Measurements from ENCODE around the gene TRERF1. TPM values are rescaled to one million over a fixed set of nuclear protein-coding genes. Genes with fewer than 3 reads are reported as not detected.

The TRERF1 gene
- total RNA-seq, 1 donor from 2014 or later: 47.9 TPM

DNA sequence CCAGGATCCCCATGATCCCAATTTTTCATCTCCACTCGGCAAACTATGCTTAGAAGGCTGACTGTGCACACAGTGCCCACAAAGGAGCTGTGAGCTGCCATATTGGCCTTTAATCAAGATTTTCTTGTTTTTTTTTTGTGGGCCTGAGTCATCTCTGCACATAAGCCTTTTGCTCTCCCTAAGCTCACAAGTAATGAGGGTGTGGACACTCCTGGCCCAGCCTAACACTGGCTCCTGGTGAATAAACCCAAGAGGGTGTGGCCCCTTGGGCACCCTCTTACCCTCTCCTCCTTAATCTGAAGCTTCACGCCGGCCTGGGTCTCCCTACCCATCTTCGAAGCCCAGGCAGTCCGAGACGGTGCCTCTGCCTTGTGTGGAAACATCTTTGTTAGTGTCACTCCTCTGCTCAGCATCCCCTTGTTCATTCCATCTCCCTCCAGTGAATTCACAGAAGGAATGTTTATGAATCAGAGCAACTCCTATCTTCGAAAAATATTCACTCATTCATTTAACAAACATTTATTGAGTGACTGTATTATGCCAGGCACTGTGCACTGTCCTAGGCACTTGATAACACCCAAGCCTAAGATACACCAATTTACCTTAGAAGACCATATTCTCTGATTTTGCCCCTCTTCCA lies 211.9 kb downstream of the TRERF1 start:
- no peaks in the 10 kb centered on the region for H3K9me3 Mint-ChIP-seq
- peaks cover 6% of the 10 kb centered on the region for H3K4me1 Mint-ChIP-seq (ENCODE audit: low read depth)
- no peaks in the 10 kb centered on the region for H3K27me3 Mint-ChIP-seq (ENCODE audit: insufficient read depth)
- no peak for DNase-seq (ENCODE audit: low spot score)
- intact Hi-C loops (cut with micrococcal nuclease): no loop called here
- peaks cover 45% of the 10 kb centered on the region for H3K36me3 Mint-ChIP-seq (ENCODE audit: low read depth)
- no peak overlapping the region for H3K4me3 Mint-ChIP-seq
- H3K27ac Mint-ChIP-seq: peak overlapping the region; percentile 75

DNA sequence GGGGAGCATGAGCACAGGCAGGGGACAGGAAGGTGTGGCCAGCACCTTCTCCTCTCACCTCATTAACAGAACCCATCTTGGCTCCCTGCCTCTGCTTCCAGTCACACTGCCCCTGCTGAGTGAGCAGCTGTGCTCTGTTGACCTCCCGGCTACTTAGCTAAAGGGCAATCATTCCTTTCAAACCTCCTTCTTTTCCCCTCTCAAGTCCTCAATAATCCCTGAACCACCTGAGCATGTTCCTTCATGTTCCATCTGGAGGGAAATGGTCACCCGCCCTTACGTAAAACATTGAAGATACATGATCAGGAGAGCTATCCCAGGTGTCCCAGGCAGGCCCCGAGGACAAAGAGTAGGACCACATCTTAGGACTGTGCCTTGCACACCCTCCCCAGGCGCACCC lies 212.4 kb downstream of the TRERF1 start:
- no peak for DNase-seq (ENCODE audit: low spot score)
- H3K36me3 Mint-ChIP-seq (ENCODE audit: low read depth): peaks cover 40% of the 10 kb centered on the region
- no peaks in the 10 kb centered on the region for H3K27me3 Mint-ChIP-seq (ENCODE audit: insufficient read depth)
- no peak overlapping the region for H3K4me3 Mint-ChIP-seq
- peaks cover 6% of the 10 kb centered on the region for H3K4me1 Mint-ChIP-seq (ENCODE audit: low read depth)
- H3K9me3 Mint-ChIP-seq: no peaks in the 10 kb centered on the region
- peak overlapping the region; percentile 75 for H3K27ac Mint-ChIP-seq
- intact Hi-C loops (cut with micrococcal nuclease): no loop called here

DNA sequence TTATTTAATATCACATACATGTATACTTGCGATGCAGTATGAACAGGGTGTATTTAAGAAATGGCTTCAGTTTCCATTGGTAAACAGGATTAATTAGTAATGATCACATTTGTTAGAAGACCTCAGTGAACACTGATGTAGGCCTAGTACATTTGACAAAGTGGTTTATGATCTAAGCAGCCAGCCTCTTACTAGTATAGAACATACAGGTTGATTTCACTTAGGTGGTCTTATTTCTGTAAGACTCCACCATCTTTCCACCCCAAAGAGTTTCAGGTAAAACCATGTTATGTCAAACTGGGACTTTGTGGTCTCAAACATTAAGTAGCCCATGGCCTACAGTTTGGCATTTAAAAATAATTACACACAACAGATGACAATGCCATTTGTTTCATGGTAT lies 213.9 kb downstream of the TRERF1 start:
- no peak for DNase-seq (ENCODE audit: low spot score)
- no peak overlapping the region for H3K27ac Mint-ChIP-seq
- H3K36me3 Mint-ChIP-seq (ENCODE audit: low read depth): peaks cover 45% of the 10 kb centered on the region
- no peaks in the 10 kb centered on the region for H3K27me3 Mint-ChIP-seq (ENCODE audit: insufficient read depth)
- peaks cover 6% of the 10 kb centered on the region for H3K4me1 Mint-ChIP-seq (ENCODE audit: low read depth)
- intact Hi-C loops (cut with micrococcal nuclease): no loop called here
- H3K9me3 Mint-ChIP-seq: no peaks in the 10 kb centered on the region
- H3K4me3 Mint-ChIP-seq: no peak overlapping the region

DNA sequence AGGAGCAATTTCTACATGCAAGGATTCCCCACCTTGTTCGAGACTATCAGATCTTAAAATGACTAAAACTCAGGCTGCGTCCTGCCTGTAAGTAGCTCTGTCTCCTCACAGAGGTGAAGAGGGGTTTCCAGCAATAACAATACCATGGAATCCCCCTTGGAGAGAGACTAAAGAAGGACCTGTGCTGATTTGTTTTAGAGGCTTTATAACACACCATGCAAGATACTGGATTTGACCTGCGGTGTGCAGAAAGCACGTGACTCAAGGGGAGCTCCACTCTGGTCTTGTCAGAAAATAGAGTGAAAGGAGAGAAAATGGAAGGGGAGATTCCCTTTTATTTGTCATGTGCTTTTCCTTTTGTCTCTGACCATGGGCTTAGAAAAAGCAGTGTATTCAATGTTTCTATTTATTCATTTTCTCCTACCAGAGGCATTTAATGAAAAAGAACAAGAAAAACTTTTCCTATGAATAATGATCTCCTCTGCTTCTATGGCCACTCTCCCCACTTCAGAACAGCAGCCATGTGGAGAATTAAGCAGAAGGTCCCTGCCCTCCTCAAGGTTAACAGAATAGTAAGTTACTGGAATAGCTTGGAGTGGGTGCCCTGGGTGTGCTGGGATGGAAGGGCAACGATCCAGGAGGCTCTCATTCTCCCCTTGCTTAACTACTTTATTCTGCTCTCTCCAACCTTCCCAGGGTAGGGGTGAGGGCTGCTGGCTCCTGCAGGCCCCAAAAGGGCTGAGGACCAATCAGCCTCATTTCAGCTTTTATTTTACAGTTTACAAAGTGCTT lies 214.8 kb downstream of the TRERF1 start:
- Mint-ChIP-seq H3K4me3 (no peak overlapping the region), H3K27ac (peak overlapping the region; percentile 52), H3K9me3 (no peaks in the 10 kb centered on the region), H3K4me1 (ENCODE audit: low read depth) (peaks cover 6% of the 10 kb centered on the region), H3K36me3 (ENCODE audit: low read depth) (peaks cover 49% of the 10 kb centered on the region), H3K27me3 (ENCODE audit: insufficient read depth) (no peaks in the 10 kb centered on the region)
- intact Hi-C loops (cut with micrococcal nuclease): no loop called here
- no peak for DNase-seq (ENCODE audit: low spot score)

DNA sequence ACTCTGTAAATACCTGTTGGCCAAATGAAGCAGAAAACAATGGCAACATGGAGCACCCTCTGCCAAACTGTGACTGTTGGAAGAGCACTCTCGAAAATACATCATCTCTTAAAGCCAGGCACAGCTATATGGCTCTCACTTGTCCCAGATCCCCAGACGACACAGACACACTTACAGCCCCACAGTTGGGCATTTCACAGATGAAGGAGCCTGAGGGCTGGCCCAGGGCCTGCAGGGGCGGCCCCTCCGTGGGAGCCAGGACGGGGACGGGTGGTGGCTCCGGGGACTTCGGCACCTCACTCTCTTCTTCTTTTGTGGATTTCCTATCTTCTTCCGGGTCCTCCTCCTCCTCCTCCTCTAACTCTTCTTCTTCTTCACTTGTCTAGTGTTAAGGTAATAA lies 215.7 kb downstream of the TRERF1 start:
- Mint-ChIP-seq H3K27ac (no peak overlapping the region), H3K27me3 (ENCODE audit: insufficient read depth) (no peaks in the 10 kb centered on the region), H3K36me3 (ENCODE audit: low read depth) (peaks cover 49% of the 10 kb centered on the region), H3K4me3 (no peak overlapping the region), H3K4me1 (ENCODE audit: low read depth) (peaks cover 6% of the 10 kb centered on the region), H3K9me3 (no peaks in the 10 kb centered on the region)
- DNase-seq (ENCODE audit: low spot score): no peak
- intact Hi-C loops (cut with micrococcal nuclease): no loop called here

DNA sequence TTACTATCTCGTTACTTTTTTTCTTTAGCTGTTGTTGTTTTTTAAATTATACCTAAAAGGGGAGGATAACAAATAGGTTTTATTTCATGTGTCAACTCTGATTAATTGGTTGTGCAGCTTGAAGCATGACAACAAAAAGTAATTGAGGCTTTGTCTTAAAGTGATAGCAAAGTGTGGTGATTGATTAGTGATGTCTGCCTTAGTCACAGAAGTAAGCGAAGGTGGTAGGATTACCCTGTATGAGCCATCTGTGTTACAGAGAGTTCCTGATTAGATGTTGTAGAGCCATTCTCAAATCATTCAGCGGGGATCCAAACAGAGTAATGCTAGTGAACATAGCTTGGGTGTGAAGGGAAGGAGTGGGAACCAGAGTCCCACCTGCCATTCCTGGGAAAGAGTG lies 219.7 kb downstream of the TRERF1 start:
- intact Hi-C loops (cut with micrococcal nuclease): no loop called here
- Mint-ChIP-seq H3K36me3 (ENCODE audit: low read depth) (peaks cover 41% of the 10 kb centered on the region), H3K4me1 (ENCODE audit: low read depth) (peaks cover 6% of the 10 kb centered on the region), H3K27ac (peak overlapping the region; percentile 7), H3K9me3 (no peaks in the 10 kb centered on the region), H3K27me3 (ENCODE audit: insufficient read depth) (no peaks in the 10 kb centered on the region), H3K4me3 (no peak overlapping the region)
- no peak for DNase-seq (ENCODE audit: low spot score)

DNA sequence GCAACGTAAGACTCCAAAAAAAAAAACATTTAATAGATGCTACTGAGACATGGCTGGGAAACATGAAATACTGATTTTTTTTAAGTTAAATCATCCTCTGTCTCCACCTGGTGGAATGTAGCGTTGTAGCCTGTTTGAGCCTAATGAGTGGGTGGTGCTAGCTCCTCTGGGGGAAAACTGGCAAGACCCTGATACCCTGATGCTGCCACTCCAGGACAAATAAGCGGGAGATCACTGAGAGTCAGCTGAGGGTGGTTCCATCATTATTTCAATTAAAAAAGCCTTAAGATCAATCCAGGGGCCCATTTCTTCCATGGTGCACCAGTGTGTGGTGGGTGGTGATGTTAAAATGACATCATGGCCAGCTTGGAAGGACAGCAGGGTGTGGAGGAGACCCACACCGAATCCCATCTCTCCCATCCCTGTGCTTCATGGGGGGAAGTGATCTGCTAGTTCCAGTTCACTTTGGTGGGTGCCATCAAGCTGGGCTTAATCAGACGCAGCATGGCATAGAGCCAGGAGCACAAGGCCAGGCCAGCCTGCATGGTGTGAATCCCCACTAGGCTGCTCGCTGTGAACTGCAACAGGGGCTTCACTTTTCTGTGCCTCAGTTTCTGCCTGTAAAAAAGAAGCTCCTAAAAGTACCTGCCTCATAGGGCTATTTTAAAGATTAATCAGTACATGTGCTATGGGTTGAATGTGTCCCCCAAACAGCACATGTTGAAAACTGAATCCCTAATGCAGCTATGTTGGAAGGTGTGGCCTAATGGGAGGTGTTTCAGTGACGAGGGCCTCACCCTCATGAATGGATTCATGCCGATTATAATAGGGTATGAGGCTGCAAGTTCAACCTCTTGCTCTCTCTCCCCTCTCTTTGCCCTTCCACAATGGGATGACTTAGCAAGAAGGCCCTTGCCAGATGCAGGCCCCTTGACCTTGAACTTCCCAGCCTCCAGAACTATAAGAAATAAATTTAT lies 221.1 kb downstream of the TRERF1 start:
- no peaks in the 10 kb centered on the region for H3K27me3 Mint-ChIP-seq (ENCODE audit: insufficient read depth)
- no peak overlapping the region for H3K27ac Mint-ChIP-seq
- no peak overlapping the region for H3K4me3 Mint-ChIP-seq
- H3K36me3 Mint-ChIP-seq (ENCODE audit: low read depth): peaks cover 30% of the 10 kb centered on the region
- intact Hi-C loops (cut with micrococcal nuclease): no loop called here
- peaks cover 5% of the 10 kb centered on the region for H3K4me1 Mint-ChIP-seq (ENCODE audit: low read depth)
- DNase-seq (ENCODE audit: low spot score): no peak
- no peaks in the 10 kb centered on the region for H3K9me3 Mint-ChIP-seq

DNA sequence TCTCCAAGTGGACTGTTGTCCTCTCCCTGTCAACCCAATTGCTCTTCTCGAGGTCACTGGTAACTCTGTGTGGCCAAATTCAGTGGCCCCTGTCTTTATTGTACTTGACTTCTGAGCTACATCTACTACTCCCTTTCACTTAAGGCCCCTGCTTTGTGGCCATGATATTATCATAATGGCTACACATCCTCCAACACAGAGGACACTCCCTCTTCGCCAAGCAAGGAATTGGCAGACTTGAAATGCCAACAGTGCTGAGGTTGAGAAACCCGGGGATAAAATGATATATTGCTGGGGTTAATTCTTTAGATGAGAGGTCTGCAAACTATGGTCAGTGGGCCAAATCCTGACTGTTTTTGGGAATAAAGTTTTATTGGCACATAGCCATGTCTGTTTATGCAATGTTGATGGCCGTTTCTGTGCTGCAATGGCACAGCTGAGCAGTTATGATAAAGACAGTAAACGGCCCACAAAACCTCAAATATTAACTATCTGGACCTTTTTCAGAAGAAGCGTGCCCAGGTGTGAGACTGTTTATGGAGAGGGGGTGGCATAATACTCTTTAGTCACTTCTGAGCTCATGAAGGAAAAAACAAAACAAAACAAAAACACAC lies 222.1 kb downstream of the TRERF1 start:
- peaks cover 27% of the 10 kb centered on the region for H3K36me3 Mint-ChIP-seq (ENCODE audit: low read depth)
- H3K4me1 Mint-ChIP-seq (ENCODE audit: low read depth): peaks cover 7% of the 10 kb centered on the region
- no peak for DNase-seq (ENCODE audit: low spot score)
- peak overlapping the region; percentile 25 for H3K27ac Mint-ChIP-seq
- no peaks in the 10 kb centered on the region for H3K9me3 Mint-ChIP-seq
- no peaks in the 10 kb centered on the region for H3K27me3 Mint-ChIP-seq (ENCODE audit: insufficient read depth)
- intact Hi-C loops (cut with micrococcal nuclease): loop anchor here (10.0 kb wide), 1 partner anchor 195 kb away; no protein-coding TSS in a partner anchor
- H3K4me3 Mint-ChIP-seq: no peak overlapping the region

DNA sequence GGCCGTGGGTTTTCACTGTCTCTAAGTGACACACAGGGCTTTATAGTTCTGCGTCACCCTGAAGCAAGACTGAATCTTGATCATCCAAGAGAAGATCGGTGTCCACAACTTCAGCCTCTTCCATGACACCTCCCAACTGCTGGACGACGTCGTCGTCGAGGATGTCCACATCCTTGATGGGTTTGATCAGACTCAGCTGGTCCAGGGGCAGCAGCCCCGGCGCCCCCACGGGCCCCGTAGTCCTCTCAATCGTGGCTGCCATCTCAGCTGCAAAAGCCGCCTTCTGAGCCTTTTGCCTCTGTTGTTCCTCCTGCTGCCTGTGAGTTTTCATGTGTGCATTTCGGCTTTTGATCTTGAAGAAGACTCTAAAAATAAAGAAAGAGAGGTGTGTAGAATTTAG lies 223.4 kb downstream of the TRERF1 start:
- Mint-ChIP-seq H3K9me3 (no peaks in the 10 kb centered on the region), H3K27me3 (ENCODE audit: insufficient read depth) (no peaks in the 10 kb centered on the region), H3K4me3 (no peak overlapping the region), H3K4me1 (ENCODE audit: low read depth) (peaks cover 14% of the 10 kb centered on the region), H3K36me3 (ENCODE audit: low read depth) (peaks cover 22% of the 10 kb centered on the region), H3K27ac (no peak overlapping the region)
- intact Hi-C loops (cut with micrococcal nuclease): loop anchor here (10.0 kb wide), 1 partner anchor 196 kb away; no protein-coding TSS in a partner anchor
- no peak for DNase-seq (ENCODE audit: low spot score)

DNA sequence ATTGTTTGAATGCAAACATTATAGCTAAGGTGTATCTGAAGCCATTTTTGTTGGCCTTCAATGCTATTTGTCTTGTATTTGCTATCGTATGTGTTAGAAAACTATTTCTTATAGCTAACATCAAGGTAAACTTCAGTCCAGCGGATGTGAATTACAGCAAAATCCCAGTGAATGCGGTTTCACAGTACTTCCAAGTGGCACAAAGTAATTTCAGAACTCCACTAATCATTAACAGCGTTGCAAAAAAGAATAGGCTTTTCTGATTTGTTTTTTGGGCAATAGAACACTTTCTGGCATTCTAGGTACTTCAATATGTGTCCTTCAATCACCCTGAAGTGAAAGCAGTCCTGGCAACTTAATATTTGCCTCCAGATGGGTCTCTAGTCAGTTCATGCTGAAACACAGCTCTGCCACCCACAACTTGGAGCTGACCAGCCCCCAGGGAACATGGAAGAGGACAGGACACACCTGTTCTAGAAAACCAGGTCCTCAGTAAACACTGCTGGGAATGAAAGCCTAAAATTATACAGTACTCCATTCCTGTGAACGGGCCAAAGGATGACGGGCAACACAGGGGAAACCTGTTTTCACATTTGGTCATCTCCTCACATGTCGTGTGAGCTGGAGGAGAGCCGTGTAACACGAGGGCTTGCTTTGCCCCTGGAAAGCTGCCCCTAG lies 224.4 kb downstream of the TRERF1 start:
- Mint-ChIP-seq H3K9me3 (no peaks in the 10 kb centered on the region), H3K27ac (no peak overlapping the region), H3K36me3 (ENCODE audit: low read depth) (peaks cover 20% of the 10 kb centered on the region), H3K4me1 (ENCODE audit: low read depth) (peaks cover 14% of the 10 kb centered on the region), H3K4me3 (no peak overlapping the region), H3K27me3 (ENCODE audit: insufficient read depth) (no peaks in the 10 kb centered on the region)
- intact Hi-C loops (cut with micrococcal nuclease): loop anchor here (10.0 kb wide), 1 partner anchor 197 kb away; no protein-coding TSS in a partner anchor
- DNase-seq (ENCODE audit: low spot score): no peak

DNA sequence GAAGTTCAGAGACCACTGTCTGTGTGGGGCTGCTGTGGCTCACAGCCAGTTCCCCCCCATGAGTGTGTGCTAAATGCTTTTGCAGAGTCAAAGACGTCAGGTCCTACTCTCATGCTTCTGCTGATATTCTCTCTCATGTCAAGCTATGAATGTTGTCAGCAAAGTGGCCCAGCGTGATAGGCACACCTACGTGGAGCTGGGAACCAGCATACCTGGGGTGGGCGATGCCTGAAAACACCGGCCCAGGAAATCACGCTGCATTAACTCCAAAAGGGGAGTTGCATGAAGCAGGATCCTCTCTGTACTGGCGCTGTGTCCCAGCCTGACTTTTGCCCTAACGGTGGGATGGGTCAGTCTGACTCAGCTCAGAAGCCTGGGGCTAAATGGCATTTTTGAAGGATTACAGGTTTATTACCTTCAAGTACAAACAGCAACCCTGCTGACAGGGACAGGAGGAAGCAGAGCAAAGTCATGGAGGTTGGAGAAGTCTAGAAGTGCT lies 225.0 kb downstream of the TRERF1 start:
- Mint-ChIP-seq H3K9me3 (no peaks in the 10 kb centered on the region), H3K27ac (no peak overlapping the region), H3K36me3 (ENCODE audit: low read depth) (peaks cover 15% of the 10 kb centered on the region), H3K27me3 (ENCODE audit: insufficient read depth) (no peaks in the 10 kb centered on the region), H3K4me3 (no peak overlapping the region), H3K4me1 (ENCODE audit: low read depth) (peaks cover 14% of the 10 kb centered on the region)
- intact Hi-C loops (cut with micrococcal nuclease): loop anchor here (10.0 kb wide), 1 partner anchor 198 kb away; no protein-coding TSS in a partner anchor
- no peak for DNase-seq (ENCODE audit: low spot score)

All from activated T-helper 1 cell treated with anti-CD3 and anti-CD28 coated beads, Interleukin-12 subunit alpha, Interleukin-12 subunit beta, Interleukin-2, Interleukin-4 antibody, amounts not matched to agents 30 ng/mL and 10 ng/mL and 1 ng/mL, durations not matched to agents 14 hours and 24 hours and 36 hours (primary cell).